Omental fat pad (tissue), 4 donors: ENCODE data around the gene LRRC28. TPM values are rescaled to one million over a fixed set of nuclear protein-coding genes. Genes with fewer than 3 reads are reported as not detected.

Source experiments
- ATAC-seq: fragments of 150-250 bp; one replicate; pipeline ENCODE4 v1.9.1; 2016; ENCODE audit warnings: mild to moderate bottlenecking, moderate library complexity; ENCODE audit not compliant: low FRiP score
- DNase-seq: peaks from one replicate; pipeline ENCODE4 v3.0.0-alpha.2; 2019; ENCODE audit warnings: low spot score
- CTCF ChIP-seq, 3 donors: fragments of 450-650 bp; IDR thresholded peaks; one replicate each; pipeline ENCODE4 v1.5.1; 2016 to 2017; ENCODE audit warnings: antibody characterized with exemption in 3 of 3, mild to moderate bottlenecking in 3 of 3, moderate library complexity in 2 of 3
- total RNA-seq, 4 donors: library from RNA; depleted of rRNA; stranded (reverse); fragments of >200 nt; gene quantifications; one replicate each; pipeline ENCODE4 v1.1.0, GENCODE V29; 2016

Gene LRRC28
- total RNA-seq, 4 donors from 2014 or later, result 27.6 to 32.3 (median 30.5) TPM

GRCh38 chr15:99312794-99313193 is 61.5 kb downstream of the LRRC28 start:
- no peak for TF ChIP-seq CTCF (IDR thresholded peaks at IDR 0.05)
- DNase-seq, result no peak
- ATAC-seq, result no peak

GRCh38 chr15:99315636-99316035 is 64.4 kb downstream of the LRRC28 start:
- DNase-seq (no peak), ATAC-seq (no peak)
- no peak for TF ChIP-seq CTCF (IDR thresholded peaks at IDR 0.05)

- no peak for TF ChIP-seq CTCF (IDR thresholded peaks at IDR 0.05)
- DNase-seq, result no peak
- ATAC-seq, result no peak
Measured at GRCh38 chr15:99320374-99321215, 69.3 kb downstream of the LRRC28 start.

- no peak for ATAC-seq
- TF ChIP-seq CTCF (IDR thresholded peaks at IDR 0.05), result no peak
- DNase-seq, result no peak
Measured at GRCh38 chr15:99321468-99321867, 70.2 kb downstream of the LRRC28 start.

GRCh38 chr15:99322643-99323405 is 71.5 kb downstream of the LRRC28 start:
- DNase-seq (no peak), ATAC-seq (no peak)
- no peak for TF ChIP-seq CTCF (IDR thresholded peaks at IDR 0.05)

GRCh38 chr15:99324082-99324620 is 72.9 kb downstream of the LRRC28 start:
- no peak for ATAC-seq
- TF ChIP-seq CTCF (IDR thresholded peaks at IDR 0.05), result no peak
- no peak for DNase-seq
